Loucy (cell line): ENCODE results near the gene PLA2G15.
A peak's percentile ranks its signal among the peaks of the same experiment; 100 is the strongest.

ENCODE experiments used
- EZH2phosphoT487 ChIP-seq: fragments of 200-600 bp; IDR thresholded peaks from 2 replicates; pipeline ENCODE4 v1.6.1; 2018; ENCODE audit warnings: antibody characterized with exemption, mild to moderate bottlenecking, moderate library complexity, borderline replicate concordance
- TF ChIP-seq, protein P1 (sequence below): fragments of 200-600 bp; sonication (generic); conservative IDR thresholded peaks from 2 replicates; pipeline ENCODE4 v1.5.1; 2014; ENCODE audit warnings: mild to moderate bottlenecking, antibody characterized with exemption, low read length

DNA sequence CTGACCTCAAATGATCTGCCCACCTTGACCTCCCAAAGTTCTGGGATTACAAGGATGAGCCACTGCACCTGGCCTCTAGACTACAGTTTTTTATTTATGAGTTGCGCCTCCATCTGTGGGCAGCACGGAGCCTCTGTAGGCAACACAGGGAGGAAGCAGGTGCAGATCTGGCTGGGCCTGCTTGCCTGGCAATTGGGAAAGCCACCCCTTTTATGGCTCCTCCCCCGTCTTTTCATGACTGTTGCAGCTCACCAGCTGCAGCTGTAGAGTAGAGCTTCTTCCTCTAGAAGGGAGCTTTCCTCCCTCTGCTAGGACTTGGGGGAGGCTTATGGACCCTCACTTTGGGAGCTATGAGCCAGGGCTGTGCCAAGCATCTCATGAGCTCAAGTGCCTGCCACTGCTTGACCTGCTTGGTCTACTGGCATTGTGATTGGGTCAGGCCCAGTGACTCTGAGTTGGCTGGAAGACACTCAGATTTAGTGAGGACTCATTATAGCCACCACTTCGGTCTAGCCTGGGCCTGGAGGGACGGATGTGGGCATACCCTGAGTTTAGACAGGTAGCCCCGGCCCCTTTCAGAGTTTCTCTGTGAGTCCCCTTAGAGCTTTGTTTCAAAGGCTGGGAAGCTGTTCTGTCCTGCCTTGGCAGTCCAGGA, 12.2 kb downstream of the PLA2G15 start:
- TF ChIP-seq, protein P1, sequence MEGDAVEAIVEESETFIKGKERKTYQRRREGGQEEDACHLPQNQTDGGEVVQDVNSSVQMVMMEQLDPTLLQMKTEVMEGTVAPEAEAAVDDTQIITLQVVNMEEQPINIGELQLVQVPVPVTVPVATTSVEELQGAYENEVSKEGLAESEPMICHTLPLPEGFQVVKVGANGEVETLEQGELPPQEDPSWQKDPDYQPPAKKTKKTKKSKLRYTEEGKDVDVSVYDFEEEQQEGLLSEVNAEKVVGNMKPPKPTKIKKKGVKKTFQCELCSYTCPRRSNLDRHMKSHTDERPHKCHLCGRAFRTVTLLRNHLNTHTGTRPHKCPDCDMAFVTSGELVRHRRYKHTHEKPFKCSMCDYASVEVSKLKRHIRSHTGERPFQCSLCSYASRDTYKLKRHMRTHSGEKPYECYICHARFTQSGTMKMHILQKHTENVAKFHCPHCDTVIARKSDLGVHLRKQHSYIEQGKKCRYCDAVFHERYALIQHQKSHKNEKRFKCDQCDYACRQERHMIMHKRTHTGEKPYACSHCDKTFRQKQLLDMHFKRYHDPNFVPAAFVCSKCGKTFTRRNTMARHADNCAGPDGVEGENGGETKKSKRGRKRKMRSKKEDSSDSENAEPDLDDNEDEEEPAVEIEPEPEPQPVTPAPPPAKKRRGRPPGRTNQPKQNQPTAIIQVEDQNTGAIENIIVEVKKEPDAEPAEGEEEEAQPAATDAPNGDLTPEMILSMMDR = 0 out of 2 replicates have a peak, but pooled peaks have one; percentile 13
- TF ChIP-seq EZH2phosphoT487 = no peak
